Measurements from ENCODE around the gene LNPK.
"Not testable (repeated sequence)": the region's sequence is repeated elsewhere in the genome, so short reads cannot be mapped to it uniquely, and the experiment has no call there.

LNPK gene

DNA sequence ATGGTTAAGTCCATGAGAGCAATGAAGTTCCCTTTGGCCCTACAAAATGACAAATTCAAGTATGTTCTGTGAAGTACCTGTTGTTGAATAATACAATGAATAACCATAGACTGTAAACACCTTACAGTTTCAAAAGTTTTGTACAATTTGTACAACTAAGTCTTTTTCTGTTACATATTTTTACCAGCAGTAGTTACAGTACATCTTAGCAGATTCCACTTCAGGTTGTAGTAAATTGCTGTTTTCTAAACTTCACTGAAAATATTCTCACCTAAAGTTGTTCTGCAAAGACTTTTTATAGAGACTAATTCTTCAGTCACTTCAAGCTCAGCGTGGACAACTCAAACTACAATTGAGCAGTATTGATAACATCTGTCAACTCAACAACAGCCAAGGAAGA lies 28.7 kb downstream of the LNPK start:
- DNase-seq (ENCODE audit: low read depth): no peak

DNA sequence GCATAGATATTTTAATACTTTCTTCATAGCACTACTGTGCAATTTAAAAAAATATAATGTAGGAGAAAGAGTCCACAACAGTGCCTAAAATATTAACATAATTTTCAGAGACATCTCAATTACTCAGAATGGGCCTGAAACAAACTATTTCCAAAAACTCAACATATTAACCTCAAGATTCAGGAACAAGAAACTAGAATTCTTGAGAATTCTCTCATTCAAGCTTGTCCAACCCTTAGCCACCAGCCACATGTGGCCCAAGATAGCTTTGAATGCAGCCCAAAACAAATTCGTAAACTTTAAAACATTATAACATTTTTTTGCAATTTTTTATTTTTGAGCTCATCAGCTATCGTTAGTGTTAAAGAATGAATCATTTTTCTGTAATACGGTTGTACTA lies 35.2 kb downstream of the LNPK start:
- no peak for DNase-seq (ENCODE audit: low read depth)

DNA sequence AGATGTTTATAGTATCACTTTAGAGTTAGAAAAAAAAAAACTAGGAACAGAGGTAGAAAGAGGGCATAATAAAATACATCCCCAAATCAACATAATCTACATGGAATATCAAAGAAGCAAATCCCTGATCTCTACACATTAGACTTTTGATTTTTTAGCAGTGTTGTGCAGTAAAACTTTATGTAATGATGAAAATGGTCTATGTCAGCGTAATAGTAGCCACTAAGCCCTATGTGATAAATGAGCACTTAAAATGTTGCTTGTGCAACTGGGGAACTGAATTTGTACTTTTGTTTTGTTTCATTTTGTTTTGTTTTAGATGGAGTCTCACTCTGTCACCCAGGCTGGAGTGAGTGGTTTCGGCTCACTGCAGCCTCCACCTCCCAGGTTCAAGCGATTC lies 36.3 kb downstream of the LNPK start:
- DNase-seq (ENCODE audit: low read depth): no peak

DNA sequence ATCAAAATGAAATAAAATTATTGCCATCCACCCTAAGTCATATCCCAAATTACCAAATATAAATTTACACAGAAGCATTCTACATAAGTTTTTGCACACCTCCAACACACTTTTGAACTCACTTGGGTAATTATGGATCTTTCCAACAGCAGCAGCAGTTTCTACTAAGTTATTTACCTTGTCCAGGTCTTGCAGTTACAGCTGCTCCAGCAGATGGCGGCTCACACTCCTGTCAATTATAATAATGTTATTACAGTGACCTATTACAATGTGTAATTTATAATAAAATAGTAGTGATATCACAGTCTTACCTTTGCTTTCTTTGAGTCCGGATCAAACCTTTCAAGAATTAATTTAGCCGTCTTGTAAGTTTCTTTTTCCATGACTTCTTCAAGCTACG lies 37.9 kb downstream of the LNPK start:
- DNase-seq (ENCODE audit: low read depth): no peak

DNA sequence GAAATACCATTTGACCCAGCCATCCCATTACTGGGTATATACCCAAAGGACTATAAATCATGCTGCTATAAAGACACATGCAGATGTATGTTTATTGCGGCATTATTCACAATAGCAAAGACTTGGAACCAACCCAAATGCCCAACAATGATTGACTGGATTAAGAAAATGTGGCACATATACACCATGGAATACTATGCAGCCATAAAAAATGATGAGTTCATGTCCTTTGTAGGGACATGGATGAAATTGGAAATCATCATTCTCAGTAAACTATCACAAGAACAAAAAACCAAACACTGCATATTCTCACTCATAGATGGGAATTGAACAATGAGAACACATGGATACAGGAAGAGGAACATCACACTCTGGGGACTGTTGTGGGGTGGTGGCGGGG lies 38.9 kb downstream of the LNPK start:
- DNase-seq (ENCODE audit: low read depth): not testable (repeated sequence)

DNA sequence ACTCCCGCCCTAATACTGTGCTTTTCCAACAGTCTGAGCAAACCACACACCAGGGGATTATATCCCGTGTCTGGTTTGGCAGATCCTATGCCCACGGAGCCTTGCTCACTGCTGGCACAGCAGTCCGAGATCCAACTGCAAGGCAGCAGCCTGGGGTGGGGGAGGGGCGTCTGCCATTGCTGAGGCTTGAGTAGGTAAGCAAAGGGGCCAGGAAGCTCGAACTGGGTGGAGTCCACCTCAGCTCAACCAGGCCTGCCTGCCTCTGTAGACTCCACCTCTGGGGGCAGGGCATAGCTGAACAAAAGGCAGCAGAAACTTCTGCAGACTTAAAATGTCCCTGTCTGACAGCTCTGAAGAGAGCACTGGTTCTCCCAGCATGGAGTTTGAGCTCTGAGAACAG lies 44.2 kb downstream of the LNPK start:
- no peak for DNase-seq (ENCODE audit: low read depth)

DNA sequence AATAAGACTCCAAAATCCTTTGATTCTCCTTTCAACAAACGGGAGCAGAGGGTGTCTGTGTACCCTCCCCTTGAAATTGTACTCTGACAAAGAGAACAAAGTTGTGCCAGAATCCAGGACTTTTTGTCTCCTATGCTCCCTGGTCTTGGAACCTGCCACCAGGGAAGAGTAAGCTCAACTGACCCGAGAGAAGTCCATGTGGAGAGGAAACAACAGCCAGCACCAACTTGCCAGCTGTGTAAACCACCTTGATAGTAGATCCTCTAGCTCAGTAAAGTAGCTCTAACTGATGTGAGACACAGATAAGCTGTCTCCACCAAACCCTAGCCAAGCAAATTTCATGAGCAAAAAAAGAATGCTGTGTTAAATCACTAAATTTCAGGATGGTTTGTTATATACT lies 46.9 kb downstream of the LNPK start:
- DNase-seq (ENCODE audit: low read depth): no peak

DNA sequence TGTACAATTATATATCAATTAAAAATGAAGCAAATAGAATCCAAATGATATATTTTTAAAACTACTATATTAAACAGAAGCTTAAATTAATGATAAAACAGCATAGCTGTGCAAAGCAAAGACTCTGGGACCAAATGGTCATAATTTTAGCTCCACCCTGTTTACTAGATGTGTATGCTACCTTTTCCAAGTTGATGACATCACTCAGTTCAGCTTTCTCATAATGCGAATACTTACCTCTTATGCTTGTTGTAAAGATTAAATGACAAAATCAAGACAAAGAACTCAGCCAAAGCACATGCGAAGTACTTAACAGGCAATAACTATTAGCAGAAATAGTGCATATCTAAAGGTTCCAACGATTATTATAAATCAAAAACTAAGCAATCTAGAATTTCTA lies 51.6 kb downstream of the LNPK start:
- DNase-seq (ENCODE audit: low read depth): no peak

DNA sequence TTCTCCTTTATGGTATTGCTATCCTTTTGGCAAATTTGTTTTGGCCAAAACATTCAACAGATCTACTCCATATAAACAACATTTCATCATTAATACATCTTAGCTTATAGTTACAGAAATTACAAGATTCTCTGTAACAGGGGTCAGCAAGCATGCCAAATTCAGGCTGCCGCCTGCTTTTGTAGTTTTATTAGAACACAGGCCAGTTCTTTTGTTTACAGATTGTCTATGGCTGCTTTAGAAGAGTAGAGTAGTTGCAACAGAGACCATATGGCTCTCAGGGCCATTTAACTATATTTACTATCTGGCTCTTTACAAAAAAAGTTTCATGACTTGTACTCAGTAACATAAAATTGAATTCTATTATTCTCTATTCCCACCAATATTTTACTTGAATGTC lies 53.9 kb downstream of the LNPK start:
- DNase-seq (ENCODE audit: low read depth): no peak

DNA sequence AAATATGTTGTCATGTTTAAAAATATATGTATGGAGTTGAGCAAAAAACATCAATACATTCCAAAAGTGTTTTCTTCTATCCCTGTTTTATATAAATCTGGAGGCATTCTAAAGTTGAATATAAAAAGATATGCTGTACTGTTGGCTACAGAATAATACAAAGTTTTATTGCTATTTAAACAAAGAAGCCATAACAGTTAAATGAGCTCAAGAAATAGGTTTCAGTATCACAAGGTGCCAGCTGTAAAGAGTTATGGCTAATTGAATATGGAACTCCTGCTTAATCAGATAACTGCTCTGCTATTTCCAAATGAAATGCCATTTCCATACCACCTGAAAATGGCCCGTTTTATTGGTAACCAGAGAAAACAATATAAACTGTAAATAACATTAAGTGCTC lies 55.0 kb downstream of the LNPK start:
- no peak for DNase-seq (ENCODE audit: low read depth)

DNA sequence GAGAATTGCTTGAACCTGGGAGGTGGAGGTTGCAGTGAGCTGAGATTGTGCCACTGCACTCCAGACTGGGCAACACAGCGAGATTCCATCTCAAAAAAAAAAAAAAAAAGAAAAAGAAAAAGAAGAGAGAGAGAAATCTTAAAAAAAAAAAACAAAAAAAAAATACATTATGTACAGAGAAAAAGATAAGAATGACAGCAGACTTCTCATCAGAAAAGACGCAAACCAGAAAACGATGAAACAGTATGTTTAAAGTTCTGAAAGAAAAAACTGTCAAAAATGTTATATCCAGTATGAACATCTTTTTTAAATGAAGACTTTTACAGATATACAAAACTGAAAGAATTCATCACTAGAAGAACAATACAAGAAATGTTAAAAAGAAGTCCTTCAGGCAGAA lies 60.4 kb downstream of the LNPK start:
- no peak for DNase-seq (ENCODE audit: low read depth)

DNA sequence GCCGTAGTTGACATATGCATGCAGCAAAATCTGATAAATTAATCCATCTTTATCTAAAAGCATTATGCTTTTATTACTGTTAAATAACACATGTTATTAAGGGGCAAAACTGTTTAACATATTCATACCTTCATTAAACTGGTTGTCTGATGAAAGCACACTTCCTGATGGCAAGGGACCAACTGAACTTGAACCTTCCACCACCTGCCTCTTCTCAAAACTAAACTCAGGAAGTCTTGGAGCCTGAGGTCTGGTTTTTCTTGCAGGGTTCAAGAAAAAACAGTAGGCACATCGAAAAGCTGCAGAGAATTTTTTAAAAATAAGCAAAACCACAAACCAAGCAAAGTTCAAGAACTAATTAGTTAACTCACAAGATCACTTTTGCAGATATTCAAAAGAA lies 64.9 kb downstream of the LNPK start:
- DNase-seq (ENCODE audit: low read depth): no peak

DNA sequence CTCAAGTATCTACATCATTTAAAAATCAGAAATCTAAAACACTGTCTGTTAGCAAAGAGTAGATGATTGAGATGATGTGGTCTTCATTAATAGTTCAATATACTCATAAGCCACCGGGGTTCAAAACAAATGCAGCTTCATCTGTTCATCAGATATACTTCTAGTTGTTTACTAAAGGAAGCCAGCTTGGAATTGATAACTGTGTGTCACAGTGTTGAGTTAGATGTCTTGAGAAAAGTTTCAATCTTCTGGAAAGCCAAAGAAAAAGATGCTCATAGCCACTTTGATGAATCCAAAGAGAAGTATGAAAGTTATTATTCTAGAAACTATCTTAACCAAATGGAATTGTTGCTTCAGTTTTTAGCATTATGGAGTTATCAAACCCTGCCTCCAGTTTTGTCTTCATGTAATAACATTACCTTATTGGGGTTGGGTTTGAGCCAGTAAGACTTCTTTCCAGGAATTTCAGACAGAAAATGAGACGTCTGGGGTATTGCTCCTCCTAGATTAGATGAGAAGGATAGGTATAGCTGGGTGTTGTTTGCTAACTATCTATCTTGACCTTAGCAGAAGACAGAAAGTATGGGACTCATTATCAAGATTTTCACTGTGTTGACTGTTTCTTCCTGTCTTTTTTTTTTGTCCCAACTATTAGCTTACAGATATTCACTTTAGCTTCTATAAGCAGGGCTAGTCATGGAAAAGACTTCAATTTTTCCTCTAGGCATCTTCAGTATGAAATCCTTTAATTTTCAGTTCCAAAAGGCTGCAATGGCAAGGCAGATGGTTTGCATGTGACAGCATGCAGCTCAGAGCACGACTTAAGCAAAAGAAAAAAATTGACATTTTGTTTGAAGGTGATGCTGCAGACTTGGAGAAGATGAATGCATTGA lies 66.5 kb downstream of the LNPK start:
- DNase-seq (ENCODE audit: low read depth): no peak

DNA sequence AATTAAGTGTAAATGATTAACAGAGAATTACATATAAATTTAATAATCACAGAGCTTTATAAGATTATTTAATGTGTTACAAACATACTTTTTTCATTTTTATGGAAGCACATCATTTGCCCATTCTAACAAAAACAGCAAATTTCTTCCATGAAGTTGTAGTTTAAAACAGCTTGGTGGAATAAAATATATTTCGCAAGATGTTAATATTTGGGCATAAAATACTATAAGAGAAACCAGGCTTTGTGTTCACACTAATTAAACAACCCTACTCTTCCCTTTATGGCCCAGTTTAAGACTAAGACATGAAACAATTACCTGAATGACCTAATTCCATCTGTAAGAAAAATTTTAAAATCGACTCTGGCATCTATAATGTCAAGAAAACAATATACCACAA lies 69.4 kb downstream of the LNPK start:
- no peak for DNase-seq (ENCODE audit: low read depth)

DNA sequence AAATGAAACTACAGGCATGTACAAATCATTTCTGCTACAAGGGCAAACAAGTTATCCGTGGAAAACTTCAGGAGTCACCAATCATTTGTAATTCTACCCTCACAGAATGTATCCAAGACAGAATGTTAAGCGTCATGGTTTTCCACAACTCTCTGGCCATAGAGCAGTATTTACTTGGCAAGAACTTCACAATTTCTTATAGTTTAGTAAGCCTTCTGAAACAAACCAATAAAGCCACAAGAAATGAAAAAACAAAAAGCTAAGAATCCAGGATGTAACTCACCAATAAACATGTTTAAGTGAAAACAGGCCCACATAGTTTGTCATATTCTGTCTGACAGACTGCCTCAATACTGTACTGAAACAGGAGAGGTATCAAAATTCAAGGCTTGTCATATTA lies 70.3 kb downstream of the LNPK start:
- no peak for DNase-seq (ENCODE audit: low read depth)

DNA sequence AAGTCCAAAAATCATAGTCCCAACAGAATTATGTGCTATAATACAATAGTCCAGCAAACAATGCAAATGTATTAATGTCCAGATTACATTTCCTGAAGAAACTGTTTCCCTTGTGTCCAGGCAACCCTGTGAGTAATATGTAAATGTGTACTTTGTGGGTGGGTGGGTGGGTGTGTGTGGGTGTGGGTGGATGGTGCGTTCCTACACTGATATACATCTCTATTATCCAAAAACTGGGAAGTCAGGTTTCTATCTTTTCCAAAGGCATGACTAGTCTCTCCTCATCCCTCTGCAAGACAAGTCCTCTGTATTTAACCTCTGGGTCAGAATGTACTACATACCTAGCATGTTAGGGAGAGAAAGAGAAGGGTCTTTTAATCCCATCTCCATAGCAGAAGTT lies 71.6 kb downstream of the LNPK start:
- no peak for DNase-seq (ENCODE audit: low read depth)

DNA sequence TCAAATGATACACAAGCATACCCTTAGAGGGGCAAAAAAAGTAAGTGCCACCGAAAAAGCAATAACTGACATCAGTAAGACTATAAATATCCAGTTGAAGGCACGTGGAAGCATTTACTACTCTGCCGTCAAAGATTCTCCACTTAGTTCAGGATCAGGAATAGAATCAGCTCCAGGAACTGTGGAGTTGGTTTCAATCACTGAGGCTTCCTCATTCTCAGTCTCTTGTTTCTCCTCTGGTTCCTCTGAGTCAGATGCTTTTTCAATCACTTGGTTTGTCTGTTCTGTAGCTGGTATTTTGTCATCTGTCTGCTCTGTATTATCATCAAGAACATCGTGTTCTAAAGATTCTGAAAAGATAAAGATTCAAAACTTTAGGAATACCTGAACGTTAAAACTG lies 72.2 kb downstream of the LNPK start:
- DNase-seq (ENCODE audit: low read depth): no peak

DNA sequence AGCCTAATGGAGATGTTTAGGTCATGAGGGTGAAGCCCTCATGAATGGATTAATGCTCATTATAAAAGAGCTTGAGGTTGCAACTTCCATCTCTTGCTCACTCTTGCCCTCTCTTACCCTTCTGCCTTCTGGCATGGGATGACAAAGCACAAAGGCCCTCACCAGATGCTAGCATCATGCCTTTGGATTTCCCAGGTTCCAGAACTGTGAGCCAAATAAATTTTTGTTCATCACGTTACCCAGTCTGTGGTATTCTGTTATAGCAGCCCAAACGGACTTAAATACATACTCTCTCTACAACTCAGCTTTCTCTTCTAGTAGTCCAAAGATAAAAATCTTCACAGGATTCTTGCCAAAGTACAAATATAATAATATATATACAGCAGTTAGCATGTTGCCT lies 75.8 kb downstream of the LNPK start:
- no peak for DNase-seq (ENCODE audit: low read depth)

DNA sequence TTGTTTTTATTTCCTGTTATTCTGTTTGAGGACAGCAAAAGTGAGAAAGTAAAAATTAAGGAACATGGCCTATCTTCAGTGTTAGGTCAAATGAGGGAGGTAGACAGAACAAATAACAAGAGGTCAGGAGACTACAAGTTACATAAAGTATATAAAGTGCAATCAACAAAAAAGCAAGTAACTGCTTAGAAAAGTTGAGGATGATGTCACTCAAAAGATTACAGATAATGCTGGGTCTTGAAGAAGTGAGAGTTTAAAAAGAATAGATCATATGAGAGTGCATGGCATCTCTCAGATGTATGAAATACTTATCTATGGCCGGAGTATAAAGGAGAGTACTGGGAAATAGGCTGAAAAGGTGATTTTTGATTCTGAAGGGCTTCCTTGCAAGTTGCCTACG lies 79.9 kb downstream of the LNPK start:
- no peak for DNase-seq (ENCODE audit: low read depth)

DNA sequence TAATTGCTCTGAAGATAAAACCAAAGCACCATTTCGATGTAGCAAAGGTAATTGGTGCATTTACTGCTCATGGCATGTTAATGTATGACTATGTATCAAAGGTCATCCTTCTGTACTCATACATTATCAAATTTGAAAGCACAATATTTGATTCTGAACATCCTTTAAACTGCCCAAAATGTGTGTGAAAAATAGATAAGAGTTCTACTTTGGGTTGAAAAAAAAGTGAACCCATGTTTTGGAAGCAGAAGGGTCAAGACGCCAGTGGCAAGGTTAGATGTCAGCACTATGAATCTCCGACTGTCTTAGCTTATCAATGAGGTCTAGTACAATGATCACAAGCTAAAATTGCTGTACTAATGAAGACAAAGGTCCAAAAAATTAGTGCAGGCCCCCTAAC lies 83.1 kb downstream of the LNPK start:
- no peak for DNase-seq (ENCODE audit: low read depth)

DNA sequence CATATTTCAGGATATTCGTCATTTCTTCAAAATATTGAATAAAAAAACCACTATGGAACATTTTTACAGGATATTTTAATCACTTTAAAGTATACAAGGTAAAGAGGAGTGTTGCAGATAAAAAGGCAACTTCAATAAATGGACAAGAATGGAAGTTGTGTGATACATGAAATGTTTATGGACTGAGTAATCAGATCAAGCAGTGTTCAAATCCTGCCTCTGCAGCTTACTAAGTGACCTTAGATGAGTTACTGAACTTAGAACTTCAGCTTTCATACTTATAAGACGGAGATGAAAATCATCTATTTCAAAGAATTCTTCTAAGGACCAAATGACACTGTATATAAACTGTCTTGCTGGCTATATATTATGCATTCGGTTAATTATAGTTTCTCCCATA lies 87.2 kb downstream of the LNPK start:
- no peak for DNase-seq (ENCODE audit: low read depth)

DNA sequence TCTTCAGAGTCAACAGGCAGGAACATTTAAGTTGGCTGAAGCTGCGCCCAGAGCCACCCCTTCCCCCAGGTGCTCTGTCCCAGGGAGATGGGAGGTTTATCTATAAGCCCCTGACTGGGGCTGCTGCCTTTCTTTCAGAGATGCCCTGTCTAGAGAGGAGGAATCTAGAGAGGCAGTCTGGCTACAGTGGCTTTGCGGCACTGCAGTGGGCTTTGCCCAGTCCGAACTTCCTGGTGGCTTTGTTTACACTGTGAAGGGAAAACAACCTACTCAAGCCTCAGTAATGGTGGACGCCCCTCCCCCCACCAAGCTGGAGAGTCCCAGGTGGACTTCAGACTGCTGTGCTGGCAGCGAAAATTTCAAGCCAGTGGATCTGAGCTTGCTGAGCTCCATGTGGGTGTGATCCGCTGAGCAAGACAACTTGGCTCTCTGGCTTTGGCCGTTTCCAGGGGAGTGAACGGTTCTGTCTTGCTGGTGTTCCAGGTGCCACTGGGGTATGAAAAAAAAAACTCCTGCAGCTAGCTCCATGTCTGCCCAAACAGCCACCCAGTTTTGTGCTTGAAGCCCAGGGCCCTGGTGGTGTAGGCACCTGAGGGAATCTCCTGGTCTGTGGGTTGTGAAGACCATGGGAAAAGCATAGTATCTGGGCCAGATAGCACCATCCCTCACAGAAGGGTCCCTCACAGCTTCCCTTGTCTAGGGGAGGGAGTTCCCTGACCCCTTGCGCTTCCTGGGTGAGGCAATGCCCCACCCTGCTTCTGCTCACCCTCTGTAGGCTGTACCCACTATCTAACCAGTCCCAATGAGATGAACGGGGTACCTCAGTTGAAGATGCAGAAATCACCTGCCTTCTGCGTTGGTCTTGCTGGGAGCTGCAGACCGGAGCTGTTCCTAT lies 88.0 kb downstream of the LNPK start:
- not testable (repeated sequence) for DNase-seq (ENCODE audit: low read depth)

DNA sequence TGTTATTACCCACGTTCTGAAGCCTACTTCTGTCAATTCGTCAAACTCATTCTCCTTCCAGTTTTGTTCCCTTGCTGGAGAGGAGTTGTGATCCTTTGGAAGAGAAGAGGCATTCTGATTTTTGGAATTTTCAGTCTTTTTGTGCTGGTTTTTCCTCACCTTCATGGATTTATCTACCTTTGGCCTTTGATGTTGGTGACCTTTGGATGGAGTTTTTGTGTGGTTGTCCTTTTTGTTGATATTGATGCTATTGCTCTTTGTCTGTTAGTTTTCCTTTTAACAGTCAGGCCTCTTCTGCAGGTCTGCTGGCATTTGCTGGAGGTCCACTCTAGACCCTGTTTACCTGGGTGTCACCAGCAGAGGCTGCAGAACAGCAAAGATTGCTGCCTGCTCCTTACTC lies 88.8 kb downstream of the LNPK start:
- not testable (repeated sequence) for DNase-seq (ENCODE audit: low read depth)
